Prostate gland (tissue), 2 donors: Measurements from ENCODE around the gene REM2. TPM values are rescaled to one million over a fixed set of nuclear protein-coding genes. Genes with fewer than 3 reads are reported as not detected.
A peak's percentile ranks its signal among the peaks of the same experiment; 100 is the strongest.
"Not testable (repeated sequence)": the region's sequence is repeated elsewhere in the genome, so short reads cannot be mapped to it uniquely, and the experiment has no call there.

Experiments used
- DNase-seq: peaks from one replicate; pipeline ENCODE4 v3.0.0-alpha.2; 2019; ENCODE audit warnings: low spot score
- H3K27ac ChIP-seq, 2 donors: fragments of 200-600 bp; sonication (generic); 2 replicates each; pipeline ENCODE4 v1.5.1; 2017 to 2019
- H3K27me3 ChIP-seq: fragments of 200-600 bp; sonication (generic); replicated peaks from 2 replicates; pipeline ENCODE4 v1.5.1; 2019; ENCODE audit not compliant: insufficient read depth
- H3K36me3 ChIP-seq, 2 donors: fragments of 200-600 bp; sonication (generic); 1 replicate in 1 of 2; 2 replicates in 1 of 2; pipeline versions ENCODE4 v1.5.1 to v1.8.1; 2017 to 2019
- H3K4me1 ChIP-seq: fragments of 200-600 bp; sonication (generic); replicated peaks from 2 replicates; pipeline ENCODE4 v1.5.1; 2019
- H3K4me3 ChIP-seq, 2 donors: fragments of 200-600 bp; sonication (generic); 2 replicates each; pipeline ENCODE4 v1.5.1; 2017 to 2019
- H3K9me3 ChIP-seq: fragments of 200-600 bp; sonication (generic); 2 replicates; pipeline ENCODE4 v1.5.1; 2017
- POLR2A ChIP-seq: fragments of 450-650 bp; IDR thresholded peaks from one replicate; pipeline ENCODE4 v1.6.1; 2016; ENCODE audit warnings: antibody characterized with exemption, mild to moderate bottlenecking
- POLR2AphosphoS5 ChIP-seq: sonication (generic); formaldehyde crosslinking; IDR thresholded peaks from one replicate; pipeline ENCODE4 v1.6.1; 2017; ENCODE audit warnings: antibody characterized with exemption
- WGBS: methylation state at CpG from one replicate; pipeline ENCODE4 v1.1.5; 2018; 5-methylcytosine and 5-hydroxymethylcytosine counted together
- intact Hi-C: fragments of 100-400 bp; cut with DNase I; formaldehyde crosslinking; loops from one replicate; pipeline ENCODE4 v1.14.2; 2022
- total RNA-seq, 2 donors: library from RNA; depleted of rRNA; stranded (reverse); fragments of >200 nt; gene quantifications; one replicate each; pipeline ENCODE4 v1.1.0, GENCODE V29; 2016
- TF ChIP-seq, protein P1 (sequence below), 4 experiments: fragments of 200-600 bp in 2 of 4; fragments of 450-650 bp in 2 of 4; sonication (generic) in 2 of 4; IDR thresholded peaks; 1 replicate in 3 of 4; 2 replicates in 1 of 4; pipeline ENCODE4 v1.5.1; 2016 to 2019; ENCODE audit warnings: antibody characterized with exemption in 4 of 4, mild to moderate bottlenecking in 2 of 4, moderate library complexity in 2 of 4

The REM2 gene
- total RNA-seq, 2 donors from 2014 or later = 0.62 to 1.0 TPM

GRCh38 chr14:22848351-22849164 is 34.5 kb upstream of the REM2 start:
- Histone ChIP-seq H3K4me1 (peaks cover 15% of the 10 kb centered on the region), H3K9me3 (no peaks in the 10 kb centered on the region), H3K27ac (peak overlapping the region; percentile 72 to 80), H3K36me3 (peaks cover 6 to 24% of the 10 kb centered on the region in 2 donors), H3K4me3 (no peak overlapping the region), H3K27me3 (no peaks in the 10 kb centered on the region)
- intact Hi-C loops = loop anchor here (10.0 kb wide), 1 partner anchor 464 kb away; no protein-coding TSS in a partner anchor
- 7% methylated on average over 12 of the region's 12 CpGs for WGBS
- DNase-seq = no peak
- TF ChIP-seq POLR2A (no peak), POLR2AphosphoS5 (no peak)
- TF ChIP-seq, protein P1, sequence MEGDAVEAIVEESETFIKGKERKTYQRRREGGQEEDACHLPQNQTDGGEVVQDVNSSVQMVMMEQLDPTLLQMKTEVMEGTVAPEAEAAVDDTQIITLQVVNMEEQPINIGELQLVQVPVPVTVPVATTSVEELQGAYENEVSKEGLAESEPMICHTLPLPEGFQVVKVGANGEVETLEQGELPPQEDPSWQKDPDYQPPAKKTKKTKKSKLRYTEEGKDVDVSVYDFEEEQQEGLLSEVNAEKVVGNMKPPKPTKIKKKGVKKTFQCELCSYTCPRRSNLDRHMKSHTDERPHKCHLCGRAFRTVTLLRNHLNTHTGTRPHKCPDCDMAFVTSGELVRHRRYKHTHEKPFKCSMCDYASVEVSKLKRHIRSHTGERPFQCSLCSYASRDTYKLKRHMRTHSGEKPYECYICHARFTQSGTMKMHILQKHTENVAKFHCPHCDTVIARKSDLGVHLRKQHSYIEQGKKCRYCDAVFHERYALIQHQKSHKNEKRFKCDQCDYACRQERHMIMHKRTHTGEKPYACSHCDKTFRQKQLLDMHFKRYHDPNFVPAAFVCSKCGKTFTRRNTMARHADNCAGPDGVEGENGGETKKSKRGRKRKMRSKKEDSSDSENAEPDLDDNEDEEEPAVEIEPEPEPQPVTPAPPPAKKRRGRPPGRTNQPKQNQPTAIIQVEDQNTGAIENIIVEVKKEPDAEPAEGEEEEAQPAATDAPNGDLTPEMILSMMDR (IDR thresholded peaks at IDR 0.05) = no peak

DNA sequence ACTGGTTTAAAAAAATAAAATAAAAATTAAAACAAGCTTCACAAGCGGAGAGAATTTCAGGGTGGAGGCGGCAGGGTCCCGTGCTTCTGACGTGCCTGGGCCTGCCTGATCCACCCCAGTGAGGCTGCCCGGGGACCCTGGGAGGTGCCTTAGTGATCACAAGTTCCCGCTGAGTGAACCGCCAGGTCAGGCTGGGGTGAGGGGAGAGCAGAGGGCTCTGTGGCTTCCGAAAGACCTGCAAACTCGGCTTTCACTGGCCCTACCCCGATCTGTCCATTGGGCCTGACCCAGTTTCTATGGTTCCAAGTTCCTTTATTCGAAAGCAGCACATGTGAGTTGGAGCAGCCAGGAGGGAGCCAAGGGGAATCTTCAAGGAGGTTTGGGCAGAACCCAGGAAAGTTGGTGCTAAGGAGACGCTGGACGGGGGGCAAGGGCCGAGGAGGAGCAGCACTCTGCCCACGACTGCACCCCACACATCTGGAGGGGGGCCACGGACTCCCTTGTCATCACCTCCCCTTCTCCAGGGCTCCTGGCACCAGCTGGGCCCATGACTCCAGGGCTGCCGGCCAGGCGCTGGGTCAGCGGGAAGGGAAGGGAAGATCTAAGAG is 33.7 kb upstream of the REM2 start:
- peaks cover 15% of the 10 kb centered on the region for H3K4me1 ChIP-seq
- H3K4me3 ChIP-seq = no peak overlapping the region

GRCh38 chr14:22850944-22851764 is 31.9 kb upstream of the REM2 start:
- Histone ChIP-seq H3K36me3 (peaks cover 0 to 3% of the 10 kb centered on the region in 2 donors), H3K9me3 (no peaks in the 10 kb centered on the region), H3K27ac (peak overlapping the region; percentile 67 to 72), H3K4me1 (peaks cover 15% of the 10 kb centered on the region), H3K27me3 (no peaks in the 10 kb centered on the region), H3K4me3 (no peak overlapping the region)
- intact Hi-C loops = loop anchor here (5.0 to 10.0 kb wide), 2 partner anchors 86 to 294 kb away; partner anchors contain the start of gene OXA1L
- peak; percentile 76 for DNase-seq
- TF ChIP-seq POLR2A (peak; percentile 36), POLR2AphosphoS5 (peak; percentile 71)
- TF ChIP-seq, protein P1 (IDR thresholded peaks at IDR 0.05) = no peak
- 59% methylated on average over 8 of the region's 9 CpGs for WGBS

More for the DNA sequence above, 33.7 kb upstream of the REM2 start:
- Histone ChIP-seq H3K27me3 (no peaks in the 10 kb centered on the region), H3K27ac (peak overlapping the region; percentile 72 to 80), H3K9me3 (no peaks in the 10 kb centered on the region), H3K36me3 (peaks cover 6 to 20% of the 10 kb centered on the region in 2 donors)
- 26% methylated on average over 19 of the region's 19 CpGs for WGBS
- DNase-seq = peak; percentile 49
- no peak for TF ChIP-seq POLR2AphosphoS5
- TF ChIP-seq, protein P1 (IDR thresholded peaks at IDR 0.05) = no peak
- TF ChIP-seq POLR2A = no peak
- intact Hi-C loops = loop anchor here (10.0 kb wide), 1 partner anchor 465 kb away; no protein-coding TSS in a partner anchor

GRCh38 chr14:22852178-22852577 is 30.8 kb upstream of the REM2 start:
- intact Hi-C loops = loop anchor here (2.0 to 10.0 kb wide), 3 partner anchors 29 to 295 kb away; partner anchors contain the start of gene OXA1L
- not testable (repeated sequence) for H3K27ac ChIP-seq, H3K9me3 ChIP-seq, H3K27me3 ChIP-seq, H3K36me3 ChIP-seq, DNase-seq, H3K4me3 ChIP-seq
- 78% methylated on average over 12 of the region's 12 CpGs for WGBS
- peaks cover 14% of the 10 kb centered on the region for H3K4me1 ChIP-seq

DNA sequence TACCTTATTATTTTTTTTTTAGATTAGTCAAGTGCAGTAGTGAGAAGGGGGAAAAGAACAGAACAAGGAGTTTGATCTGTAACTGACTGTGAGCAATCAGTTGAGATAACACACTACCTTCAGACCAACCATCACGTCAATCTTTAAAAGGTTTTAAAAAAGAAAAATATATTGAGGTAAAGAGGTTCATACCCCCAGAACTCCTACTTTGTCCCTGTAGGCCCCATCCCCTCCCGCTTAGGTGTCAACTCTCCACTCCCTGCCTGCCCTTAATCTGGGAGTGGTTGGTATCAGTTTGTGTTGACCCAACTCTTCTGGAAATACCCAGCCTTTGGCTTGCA is 30.5 kb upstream of the REM2 start:
- Histone ChIP-seq H3K27ac (no peak overlapping the region), H3K27me3 (no peaks in the 10 kb centered on the region), H3K36me3 (no peaks in the 10 kb centered on the region), H3K9me3 (no peaks in the 10 kb centered on the region), H3K4me3 (no peak overlapping the region), H3K4me1 (peaks cover 10% of the 10 kb centered on the region)
- intact Hi-C loops = loop anchor here (2.0 to 10.0 kb wide), 3 partner anchors 30 to 295 kb away; partner anchors contain the start of gene OXA1L
- DNase-seq = no peak
- WGBS = 86% methylated on average over 2 of the region's 2 CpGs
- TF ChIP-seq, protein P1 (IDR thresholded peaks at IDR 0.05) = no peak
- TF ChIP-seq POLR2A (no peak), POLR2AphosphoS5 (no peak)
